Eye (tissue), 1 donor: ENCODE results near the gene SLC26A9.

ENCODE experiments used
- DNase-seq: peaks from one replicate; pipeline ENCODE4 v3.0.0-alpha.2; 2015

Gene SLC26A9

DNA sequence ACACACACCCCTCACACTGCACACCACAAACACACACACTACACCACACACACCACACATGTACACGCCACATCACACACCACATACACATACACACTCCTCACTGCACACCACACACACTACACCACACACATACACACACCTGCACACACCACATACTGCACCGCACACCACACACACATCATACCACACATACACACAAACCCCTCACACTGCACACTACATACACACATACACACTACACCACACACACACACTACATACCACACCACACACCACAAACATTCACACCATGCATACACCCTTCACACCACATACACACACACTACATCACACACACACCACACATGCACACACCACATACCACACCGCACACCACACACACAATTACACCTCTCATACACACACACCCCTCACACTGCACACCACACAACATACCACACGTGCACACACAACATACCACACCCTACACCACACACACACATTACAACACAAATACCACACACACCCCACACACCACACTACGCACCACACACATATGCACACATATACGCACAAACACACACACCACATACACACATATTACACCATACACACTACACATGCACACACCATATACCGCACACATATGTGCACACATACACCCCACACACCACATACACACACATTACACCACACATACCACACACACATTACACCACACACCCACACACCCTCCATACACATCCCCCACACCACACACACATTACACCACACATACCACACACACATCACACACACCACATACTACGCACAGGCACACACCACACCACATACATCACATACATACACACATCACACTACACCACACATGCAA, 30.3 kb upstream of the SLC26A9 start:
- no peak for DNase-seq

GRCh38 chr1:205972491-205973168, 29.4 kb upstream of the SLC26A9 start:
- DNase-seq, result no peak

DNA sequence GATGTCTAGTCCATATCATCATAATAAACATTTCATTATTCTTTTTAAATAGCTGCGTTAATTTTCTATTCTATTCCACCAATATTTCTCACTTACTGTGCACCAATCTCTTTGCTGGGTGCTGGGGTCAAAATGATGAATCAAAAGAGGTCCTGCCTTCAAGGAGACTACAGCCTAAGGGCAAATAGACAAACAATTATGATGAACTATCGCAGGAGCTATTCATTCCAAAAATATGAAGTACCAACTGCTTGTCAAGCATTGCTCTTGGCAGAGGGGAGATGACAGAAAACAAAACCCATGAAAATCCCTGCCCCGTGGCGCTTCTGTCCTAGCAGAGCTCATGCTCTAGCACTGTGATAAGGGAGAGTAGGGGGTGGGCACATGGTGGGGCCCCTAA, 28.8 kb upstream of the SLC26A9 start:
- no peak for DNase-seq

DNA sequence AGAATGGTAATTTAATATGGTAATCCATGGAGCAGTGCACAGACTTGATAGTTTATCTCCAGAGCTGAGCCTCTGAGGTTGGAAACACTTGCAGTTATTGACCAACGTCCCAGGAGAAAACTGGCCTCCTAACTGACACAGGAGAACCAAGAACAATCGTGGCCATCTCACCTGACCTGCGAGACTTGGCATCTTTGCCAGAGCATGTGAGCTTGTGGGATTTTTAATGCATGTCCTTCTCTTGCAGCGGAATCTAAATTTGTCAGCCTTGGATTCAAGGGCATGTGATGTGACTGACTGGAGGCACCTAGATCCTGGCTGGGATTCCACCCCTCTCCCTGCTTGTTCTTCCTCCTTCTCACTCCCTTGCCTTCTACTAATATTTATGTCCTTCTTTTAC, 27.8 kb upstream of the SLC26A9 start:
- DNase-seq, result no peak

GRCh38 chr1:205970486-205970885, 27.2 kb upstream of the SLC26A9 start:
- DNase-seq, result no peak

GRCh38 chr1:205969229-205969628, 26.0 kb upstream of the SLC26A9 start:
- DNase-seq, result no peak

- no peak for DNase-seq
Observed at GRCh38 chr1:205967554-205968335, 24.5 kb upstream of the SLC26A9 start.

GRCh38 chr1:205965036-205965884, 22.0 kb upstream of the SLC26A9 start:
- DNase-seq, result peak; percentile 70

- no peak for DNase-seq
Observed at GRCh38 chr1:205963352-205964155, 20.3 kb upstream of the SLC26A9 start.

DNA sequence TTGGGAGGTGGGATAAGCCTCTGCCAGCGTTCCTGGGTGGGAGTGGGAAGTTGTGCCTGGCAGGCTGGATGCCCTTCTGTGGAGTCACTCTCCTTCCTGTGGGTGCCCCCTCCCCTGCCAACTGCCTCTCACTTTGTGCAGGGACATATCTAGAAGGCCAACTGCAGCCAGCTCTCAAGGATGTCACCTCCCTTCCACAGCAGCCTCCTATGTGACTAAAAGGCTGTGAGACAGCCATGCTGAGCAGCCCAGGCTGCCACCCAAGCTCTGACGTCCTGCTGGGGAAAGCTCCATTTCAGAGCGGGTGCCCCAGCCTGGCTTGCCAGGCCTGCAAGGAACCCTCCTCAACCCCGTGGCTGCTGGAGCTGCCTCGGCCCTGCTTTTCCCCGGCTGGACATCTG, 19.6 kb upstream of the SLC26A9 start:
- DNase-seq, result no peak

- no peak for DNase-seq
Observed at GRCh38 chr1:205961991-205962820, 18.9 kb upstream of the SLC26A9 start.

GRCh38 chr1:205961405-205961804, 18.1 kb upstream of the SLC26A9 start:
- peak; percentile 32 for DNase-seq

- no peak for DNase-seq
Observed at GRCh38 chr1:205959789-205960188, 16.5 kb upstream of the SLC26A9 start.

- no peak for DNase-seq
Observed at GRCh38 chr1:205955499-205955898, 12.2 kb upstream of the SLC26A9 start.

DNA sequence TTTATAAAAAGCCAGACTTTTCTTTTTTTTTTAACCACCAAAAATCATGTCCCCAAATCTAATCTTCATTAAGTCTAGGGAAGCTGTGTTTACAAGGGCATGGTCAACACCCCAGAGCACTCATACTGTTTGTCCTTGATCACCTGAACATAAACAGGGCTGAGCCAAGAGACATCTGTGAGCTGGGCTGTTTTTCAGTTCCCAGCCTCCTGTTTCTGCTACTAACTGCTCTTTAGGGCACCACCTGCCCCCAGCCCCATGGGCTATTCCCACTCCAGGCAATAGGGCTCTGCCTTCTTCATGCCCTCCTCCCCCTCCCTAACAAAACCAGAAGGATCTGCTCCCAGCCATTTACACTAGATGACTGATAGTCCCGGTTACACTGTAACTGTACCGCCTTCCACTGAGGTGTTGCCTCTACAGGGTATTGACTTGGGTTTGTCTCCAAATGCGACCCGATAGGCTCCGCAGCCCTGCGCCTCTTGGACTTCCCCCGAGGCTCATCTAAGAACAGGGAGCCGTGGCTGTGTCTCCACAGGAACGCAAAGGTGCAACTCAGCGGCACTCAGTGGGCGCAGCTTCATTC, 11.7 kb upstream of the SLC26A9 start:
- DNase-seq, result no peak

DNA sequence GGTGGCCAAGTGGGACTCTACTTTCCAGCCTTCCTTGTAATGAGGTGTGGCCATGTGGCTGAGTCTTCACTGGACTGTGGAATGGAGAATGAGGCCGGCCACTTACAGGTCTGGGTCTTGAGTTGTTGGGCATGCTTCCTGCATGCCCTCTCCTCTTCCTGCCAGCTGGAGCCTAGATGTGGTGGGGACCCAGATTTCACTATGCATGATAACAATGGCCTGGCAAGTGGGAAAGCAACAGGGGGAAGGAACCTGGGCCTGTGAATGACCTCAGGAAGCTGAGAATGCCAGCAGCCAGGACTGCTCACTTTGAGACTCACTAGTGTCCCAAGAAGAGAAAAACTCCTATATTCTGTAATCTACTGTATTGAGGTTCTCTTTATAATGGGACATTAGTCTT, 8.5 kb upstream of the SLC26A9 start:
- no peak for DNase-seq

DNA sequence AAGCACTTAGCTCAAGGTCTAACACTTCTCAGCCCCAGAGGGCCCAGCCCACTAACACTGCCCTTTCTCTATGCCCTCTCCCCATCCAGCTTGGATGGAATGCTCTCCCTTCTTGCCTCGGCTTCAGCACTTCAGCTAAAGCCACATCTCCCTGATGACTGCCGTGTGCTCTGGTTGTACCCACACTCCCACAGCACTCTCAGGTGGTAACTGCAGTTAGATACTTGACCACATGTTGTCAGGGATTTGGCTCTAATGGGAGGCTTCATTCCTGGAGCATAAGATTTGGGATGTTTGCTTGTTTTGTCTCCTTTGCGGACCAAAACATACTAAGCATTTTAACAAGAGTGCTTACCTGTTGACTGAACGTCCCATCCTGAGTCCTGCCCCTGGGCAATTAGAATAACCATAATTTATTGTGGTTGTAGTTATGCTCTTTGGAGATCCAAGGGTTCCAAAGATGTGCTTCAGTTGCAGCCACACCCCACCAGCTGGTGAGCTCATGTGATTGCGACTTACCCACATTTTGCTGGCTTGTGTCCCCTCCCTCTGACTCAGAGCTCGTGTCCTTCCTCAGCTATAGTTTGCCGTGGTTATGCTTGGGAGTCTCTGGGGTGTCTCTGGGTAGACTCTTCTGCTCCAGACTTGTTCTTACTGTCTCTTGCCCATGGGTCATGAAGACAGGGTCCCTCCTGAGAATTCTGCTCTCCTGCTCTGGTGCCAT, 7.7 kb upstream of the SLC26A9 start:
- no peak for DNase-seq

DNA sequence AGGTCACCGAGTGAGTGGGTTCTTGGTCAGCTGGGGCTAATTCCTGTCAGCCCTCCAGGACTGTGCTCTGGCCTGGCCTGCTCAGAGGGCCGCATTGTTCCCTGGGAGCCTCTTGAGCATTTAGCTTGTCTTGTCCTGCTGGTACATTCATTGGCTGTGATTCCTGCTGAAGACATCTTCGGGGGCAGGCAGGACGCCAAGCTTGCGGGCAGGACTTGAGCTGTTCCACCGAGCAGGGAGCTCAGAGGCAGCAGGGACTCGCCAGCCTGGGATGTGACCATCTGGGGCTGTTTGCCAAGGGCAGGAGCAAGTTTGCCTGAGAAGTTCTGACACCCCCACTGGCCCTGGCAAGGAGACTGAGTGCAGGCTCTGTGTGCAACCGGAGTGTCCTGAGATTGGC, 7.0 kb upstream of the SLC26A9 start:
- no peak for DNase-seq

GRCh38 chr1:205949753-205950152, 6.5 kb upstream of the SLC26A9 start:
- DNase-seq, result no peak

DNA sequence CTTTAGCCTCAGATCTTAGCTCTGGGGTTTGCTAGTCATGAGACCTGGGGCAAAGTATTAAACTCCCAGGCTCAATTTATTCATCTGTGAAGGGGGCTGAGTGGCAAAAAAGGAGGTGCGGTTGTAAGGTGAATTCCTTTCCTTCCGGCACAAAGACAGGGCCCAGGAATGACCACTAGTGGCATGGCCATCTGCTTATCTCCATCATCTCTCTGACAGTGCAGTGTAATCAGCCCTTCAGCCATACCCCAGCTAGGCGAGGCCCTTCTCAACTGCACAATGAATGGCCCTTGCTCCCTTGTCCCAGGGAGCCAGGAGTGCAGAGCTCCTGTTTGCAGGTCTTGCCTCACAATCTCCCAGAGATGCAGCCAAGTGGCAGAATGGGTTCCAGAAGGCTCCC, 5.6 kb upstream of the SLC26A9 start:
- no peak for DNase-seq
